ENCODE data around the gene MAMSTR. TPM values are rescaled to one million over a fixed set of nuclear protein-coding genes. Genes with fewer than 3 reads are reported as not detected.
"Not testable (repeated sequence)": the region's sequence is repeated elsewhere in the genome, so short reads cannot be mapped to it uniquely, and the experiment has no call there.

MAMSTR gene
- total RNA-seq = 1.4 and 1.6 TPM in 2 replicates

- intact Hi-C loops (cut with micrococcal nuclease) = loop anchor here (1.0 to 10.0 kb wide), 6 partner anchors 19 to 355 kb away; partner anchors contain the start of genes DBP, NUCB1 and SYNGR4
These were observed at the start of gene MAMSTR for GRCh38 chr19:48719263-48720171. TSS of gene MAMSTR (minus strand) at chr19:48719725. CDS start at chr19:48719031, 694 bp downstream.

- intact Hi-C loops (cut with micrococcal nuclease) = no loop called here
These were observed 49.6 kb upstream of the MAMSTR start for GRCh38 chr19:48768994-48769713.

GRCh38 chr19:48768171-48768753 is 48.7 kb upstream of the MAMSTR start:
- intact Hi-C loops (cut with micrococcal nuclease) = not testable (repeated sequence)

GRCh38 chr19:48765816-48766215 is 46.3 kb upstream of the MAMSTR start:
- intact Hi-C loops (cut with micrococcal nuclease) = not testable (repeated sequence)

GRCh38 chr19:48760504-48761205 is 41.1 kb upstream of the MAMSTR start:
- intact Hi-C loops (cut with micrococcal nuclease) = no loop called here

GRCh38 chr19:48757741-48758144 is 38.2 kb upstream of the MAMSTR start:
- intact Hi-C loops (cut with micrococcal nuclease) = no loop called here

GRCh38 chr19:48757089-48757675 is 37.7 kb upstream of the MAMSTR start:
- intact Hi-C loops (cut with micrococcal nuclease) = no loop called here

- intact Hi-C loops (cut with micrococcal nuclease) = no loop called here
These were observed 37.2 kb upstream of the MAMSTR start for GRCh38 chr19:48756686-48757085.

- intact Hi-C loops (cut with micrococcal nuclease) = no loop called here
These were observed 36.7 kb upstream of the MAMSTR start for GRCh38 chr19:48756212-48756611.

GRCh38 chr19:48755787-48756186 is 36.3 kb upstream of the MAMSTR start:
- intact Hi-C loops (cut with micrococcal nuclease) = no loop called here

GRCh38 chr19:48755084-48755641 is 35.6 kb upstream of the MAMSTR start, which contains the start of gene FGF21:
TSS of gene FGF21 (plus strand) at chr19:48755524. CDS start at chr19:48756237, 713 bp downstream.
- intact Hi-C loops (cut with micrococcal nuclease) = no loop called here

GRCh38 chr19:48752496-48753365 is 33.2 kb upstream of the MAMSTR start, which contains the start of gene FUT1:
TSS of gene FUT1 (minus strand) at chr19:48752641. CDS start at chr19:48751281, 1,360 bp downstream.
- intact Hi-C loops (cut with micrococcal nuclease) = no loop called here

GRCh38 chr19:48751845-48752495 is 32.4 kb upstream of the MAMSTR start:
- intact Hi-C loops (cut with micrococcal nuclease) = no loop called here

- intact Hi-C loops (cut with micrococcal nuclease) = no loop called here
These were observed 31.4 kb upstream of the MAMSTR start for GRCh38 chr19:48750771-48751504.

- intact Hi-C loops (cut with micrococcal nuclease) = no loop called here
These were observed 30.8 kb upstream of the MAMSTR start for GRCh38 chr19:48750351-48750750.

GRCh38 chr19:48749571-48750198 is 30.2 kb upstream of the MAMSTR start:
- intact Hi-C loops (cut with micrococcal nuclease) = loop anchor here (5.0 kb wide), 2 partner anchors 237 to 378 kb away; partner anchors contain the start of gene LMTK3
